Measurements from ENCODE around the gene HMG20B. TPM values are rescaled to one million over a fixed set of nuclear protein-coding genes. Genes with fewer than 3 reads are reported as not detected.

The HMG20B gene
- total RNA-seq, 3 donors from 2014 or later = 79.9 to 81.9 (median 81.4) TPM

- H3K36me3 ChIP-seq (ENCODE audit: low read depth) = no peaks in the 10 kb centered on the region
- no peak for TF ChIP-seq CTCF (IDR thresholded peaks at IDR 0.05)
- no peak overlapping the region for H3K4me3 ChIP-seq
- intact Hi-C loops (cut with DNase I, micrococcal nuclease) = no loop called here
- H3K4me1 ChIP-seq (ENCODE audit: low read depth) = peaks cover 28% of the 10 kb centered on the region
- ATAC-seq (no peak), DNase-seq (no peak)
- no peaks in the 10 kb centered on the region for H3K9me3 ChIP-seq
Observed at GRCh38 chr19:3608750-3609322, 36.1 kb downstream of the HMG20B start.

- Histone ChIP-seq H3K4me3 (no peak overlapping the region), H3K4me1 (ENCODE audit: low read depth) (peaks cover 24% of the 10 kb centered on the region), H3K9me3 (no peaks in the 10 kb centered on the region), H3K36me3 (ENCODE audit: low read depth) (no peaks in the 10 kb centered on the region)
- no peak for ATAC-seq
- no peak for DNase-seq
- intact Hi-C loops (cut with DNase I, micrococcal nuclease) = loop anchor here in 1 of 2 donors (10.0 kb wide), 1 partner anchor 65 kb away; no protein-coding TSS in a partner anchor
- TF ChIP-seq CTCF (IDR thresholded peaks at IDR 0.05) = no peak
Observed at GRCh38 chr19:3609779-3610719, 37.3 kb downstream of the HMG20B start.

- H3K36me3 ChIP-seq (ENCODE audit: low read depth) = no peaks in the 10 kb centered on the region
- intact Hi-C loops (cut with DNase I, micrococcal nuclease) = loop anchor here in 1 of 2 donors (10.0 kb wide), 1 partner anchor 66 kb away; no protein-coding TSS in a partner anchor
Observed at GRCh38 chr19:3610745-3611717, 38.3 kb downstream of the HMG20B start.

GRCh38 chr19:3611841-3612240, 39.1 kb downstream of the HMG20B start:
- Histone ChIP-seq H3K9me3 (no peaks in the 10 kb centered on the region), H3K36me3 (ENCODE audit: low read depth) (no peaks in the 10 kb centered on the region), H3K4me3 (no peak overlapping the region), H3K4me1 (ENCODE audit: low read depth) (peaks cover 8% of the 10 kb centered on the region)
- intact Hi-C loops (cut with DNase I, micrococcal nuclease) = loop anchor here in 1 of 2 donors (10.0 kb wide), 1 partner anchor 67 kb away; no protein-coding TSS in a partner anchor
- no peak for TF ChIP-seq CTCF (IDR thresholded peaks at IDR 0.05)
- ATAC-seq (no peak), DNase-seq (no peak)

More at GRCh38 chr19:3610745-3611717, 38.3 kb downstream of the HMG20B start:
- H3K9me3 ChIP-seq = no peaks in the 10 kb centered on the region
- no peak for TF ChIP-seq CTCF (IDR thresholded peaks at IDR 0.05)
- H3K4me1 ChIP-seq (ENCODE audit: low read depth) = peaks cover 16% of the 10 kb centered on the region
- ATAC-seq (no peak), DNase-seq (no peak)
- H3K4me3 ChIP-seq = no peak overlapping the region

GRCh38 chr19:3612330-3612729, 39.6 kb downstream of the HMG20B start:
- intact Hi-C loops (cut with DNase I, micrococcal nuclease) = loop anchor here in 1 of 2 donors (10.0 kb wide), 1 partner anchor 68 kb away; no protein-coding TSS in a partner anchor
- no peaks in the 10 kb centered on the region for H3K36me3 ChIP-seq (ENCODE audit: low read depth)

More at GRCh38 chr19:3612330-3612729, 39.6 kb downstream of the HMG20B start:
- DNase-seq = no peak
- no peak for TF ChIP-seq CTCF (IDR thresholded peaks at IDR 0.05)
- H3K9me3 ChIP-seq = no peaks in the 10 kb centered on the region
- peaks cover 3% of the 10 kb centered on the region for H3K4me1 ChIP-seq (ENCODE audit: low read depth)
- ATAC-seq = no peak
- H3K4me3 ChIP-seq = no peak overlapping the region
